Stimulated activated CD8-positive, alpha-beta memory T cell treated with anti-CD3 and anti-CD28 coated beads, Interleukin-15, amount 100 ng/mL, for 4 hours (primary cell): ENCODE measurements around the gene HAGH.

Experiments used
- DNase-seq, 2 donors: peaks; one replicate each; pipeline ENCODE4 v3.0.0-alpha.2; 2020; ENCODE audit warnings: low read depth in 2 of 2

The HAGH gene

GRCh38 chr16:1773703-1774447 is 52.8 kb downstream of the HAGH start:
- DNase-seq: no peak

GRCh38 chr16:1772908-1773702 is 53.5 kb downstream of the HAGH start, which contains the start of gene MRPS34:
MRPS34 (minus strand) TSS chr16:1773134; CDS start chr16:1773119, 15 bp downstream.
- DNase-seq: peak; percentile 53 to 61

- DNase-seq: peak in 1 of 2 donors; percentile 21
Measured at GRCh38 chr16:1772362-1772907, 54.2 kb downstream of the HAGH start, which contains the start of gene EME2. EME2 (plus strand) TSS chr16:1772810; CDS start chr16:1773228, 418 bp downstream.

GRCh38 chr16:1771864-1772361 is 54.7 kb downstream of the HAGH start:
- no peak for DNase-seq

GRCh38 chr16:1771188-1771863 is 55.3 kb downstream of the HAGH start, which contains the start of gene NME3:
NME3 (minus strand) TSS chr16:1771543; CDS start chr16:1771534, 9 bp downstream.
- DNase-seq: peak; percentile 39 to 54

- peak in 1 of 2 donors; percentile 20 for DNase-seq
Measured at GRCh38 chr16:1770328-1771187, 56.1 kb downstream of the HAGH start.

- no peak for DNase-seq
Measured at GRCh38 chr16:1769402-1770300, 57.0 kb downstream of the HAGH start.

GRCh38 chr16:1768767-1769401 is 57.7 kb downstream of the HAGH start:
- DNase-seq: no peak

- DNase-seq: no peak
Measured at GRCh38 chr16:1768061-1768766, 58.4 kb downstream of the HAGH start.

GRCh38 chr16:1767116-1767994 is 59.3 kb downstream of the HAGH start:
- DNase-seq: no peak

- no peak for DNase-seq
Measured at GRCh38 chr16:1766701-1767100, 59.9 kb downstream of the HAGH start.

GRCh38 chr16:1766231-1766630 is 60.4 kb downstream of the HAGH start:
- DNase-seq: no peak

- DNase-seq: no peak
Measured at GRCh38 chr16:1765826-1766225, 60.8 kb downstream of the HAGH start.

- DNase-seq: no peak
Measured at GRCh38 chr16:1764971-1765370, 61.7 kb downstream of the HAGH start.

GRCh38 chr16:1763521-1764511 is 62.8 kb downstream of the HAGH start:
- no peak for DNase-seq

GRCh38 chr16:1762879-1763520 is 63.6 kb downstream of the HAGH start:
- no peak for DNase-seq
